ENCODE results near the gene B3GNT8. TPM values are rescaled to one million over a fixed set of nuclear protein-coding genes. Genes with fewer than 3 reads are reported as not detected.

The B3GNT8 gene
- total RNA-seq, 1 experiment from 2014 or later = 0.96 TPM

DNA sequence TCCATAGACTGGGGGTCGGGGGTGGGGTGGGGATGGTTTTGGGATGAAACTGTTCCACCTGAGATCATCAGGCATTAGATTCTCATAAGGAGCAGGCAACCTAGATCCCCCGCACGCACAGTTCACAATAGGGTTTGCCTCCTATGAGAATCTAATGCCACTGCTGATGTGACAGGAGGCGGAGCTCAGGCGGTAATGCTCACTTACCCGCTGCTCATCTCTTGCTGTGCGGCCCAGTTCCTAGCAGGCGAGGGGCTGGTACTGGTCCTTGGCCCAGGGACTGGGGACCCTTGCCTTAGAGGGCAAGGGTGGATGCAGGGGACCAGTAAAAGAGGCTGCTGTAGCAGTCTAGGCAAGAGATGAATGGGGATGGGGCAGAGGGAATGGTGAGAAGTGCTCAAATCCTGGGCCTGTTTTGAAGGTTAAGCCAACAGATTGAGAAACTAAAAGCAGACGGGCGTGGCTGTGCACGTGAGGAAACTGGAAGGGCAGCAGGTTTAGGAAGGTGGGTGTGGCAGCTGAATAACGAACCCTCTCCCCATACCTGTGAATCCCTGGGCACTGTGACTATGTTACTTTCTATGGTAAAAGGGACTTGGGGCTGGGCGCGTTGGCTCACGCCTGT lies 14.3 kb upstream of the B3GNT8 start:
- Histone ChIP-seq H3K14ac (ENCODE audit: insufficient read depth, low read length) (no peak overlapping the region), H4K8ac (replicated peaks; ENCODE audit: insufficient read length, low read depth, low read length) (no peak overlapping the region), H4K91ac (ENCODE audit: insufficient read length, low read depth, low read length) (no peak overlapping the region), H2BK15ac (ENCODE audit: low read depth, low read length) (no peak overlapping the region), H2BK12ac (ENCODE audit: insufficient read length, low read depth, low read length) (no peak overlapping the region), H4K20me1 (ENCODE audit: control insufficient read depth, insufficient read depth, insufficient read length) (no peaks in the 10 kb centered on the region), H2BK5ac (ENCODE audit: insufficient read length, low read length) (no peak overlapping the region), H3K79me2 (ENCODE audit: insufficient read depth, low read length) (no peaks in the 10 kb centered on the region), H3K56ac (ENCODE audit: insufficient read length, low read depth, low read length) (no peak overlapping the region), H3K23me2 (ENCODE audit: insufficient read length, low read depth, low read length, poor library complexity, severe bottlenecking) (no peaks in the 10 kb centered on the region), H3K18ac (ENCODE audit: insufficient read length, low read depth, low read length) (no peak overlapping the region), H3K27ac (ENCODE audit: insufficient read length, low read depth, low read length) (no peak overlapping the region), H3T11ph (ENCODE audit: low read length) (no peak overlapping the region), H2AFZ (ENCODE audit: low read length) (no peak overlapping the region), H3K4me2 (ENCODE audit: insufficient read depth, insufficient read length, low read length) (no peak overlapping the region), H3K9me3 (ENCODE audit: control insufficient read depth, low read depth, low read length) (no peaks in the 10 kb centered on the region), H3K9ac (ENCODE audit: extremely low read depth, insufficient read length, low read length) (no peak overlapping the region), H4K5ac (ENCODE audit: insufficient read length, low read depth, low read length) (no peak overlapping the region), H3K79me1 (ENCODE audit: insufficient read depth, low read depth, low read length, poor library complexity, severe bottlenecking) (peaks cover 3% of the 10 kb centered on the region), H3K23ac (ENCODE audit: insufficient read length, low read depth, low read length) (no peak overlapping the region), H2AK5ac (ENCODE audit: insufficient read length, low read length) (no peak overlapping the region), H3K4me1 (ENCODE audit: insufficient read depth, low read length) (no peaks in the 10 kb centered on the region; the same call in 1 of the 2 replicates), H3K27me3 (ENCODE audit: insufficient read depth, low read length) (no peaks in the 10 kb centered on the region), H2BK120ac (ENCODE audit: low read depth, low read length, poor library complexity, severe bottlenecking) (no peak overlapping the region), H2BK20ac (ENCODE audit: low read depth, low read length, poor library complexity, severe bottlenecking) (no peak overlapping the region), H3K4ac (ENCODE audit: low read depth, low read length) (no peak overlapping the region)
- peaks cover 12% of the 10 kb centered on the region for H3K27me3 Mint-ChIP-seq (ENCODE audit: low read depth)
- TF ChIP-seq, protein P1, sequence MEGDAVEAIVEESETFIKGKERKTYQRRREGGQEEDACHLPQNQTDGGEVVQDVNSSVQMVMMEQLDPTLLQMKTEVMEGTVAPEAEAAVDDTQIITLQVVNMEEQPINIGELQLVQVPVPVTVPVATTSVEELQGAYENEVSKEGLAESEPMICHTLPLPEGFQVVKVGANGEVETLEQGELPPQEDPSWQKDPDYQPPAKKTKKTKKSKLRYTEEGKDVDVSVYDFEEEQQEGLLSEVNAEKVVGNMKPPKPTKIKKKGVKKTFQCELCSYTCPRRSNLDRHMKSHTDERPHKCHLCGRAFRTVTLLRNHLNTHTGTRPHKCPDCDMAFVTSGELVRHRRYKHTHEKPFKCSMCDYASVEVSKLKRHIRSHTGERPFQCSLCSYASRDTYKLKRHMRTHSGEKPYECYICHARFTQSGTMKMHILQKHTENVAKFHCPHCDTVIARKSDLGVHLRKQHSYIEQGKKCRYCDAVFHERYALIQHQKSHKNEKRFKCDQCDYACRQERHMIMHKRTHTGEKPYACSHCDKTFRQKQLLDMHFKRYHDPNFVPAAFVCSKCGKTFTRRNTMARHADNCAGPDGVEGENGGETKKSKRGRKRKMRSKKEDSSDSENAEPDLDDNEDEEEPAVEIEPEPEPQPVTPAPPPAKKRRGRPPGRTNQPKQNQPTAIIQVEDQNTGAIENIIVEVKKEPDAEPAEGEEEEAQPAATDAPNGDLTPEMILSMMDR (conservative IDR thresholded peaks at IDR 0.05) = no peak
- H3K4me1 Mint-ChIP-seq = peaks cover 0 to 4% of the 10 kb centered on the region in 2 experiments; a peak in 1 of 4 replicates
- no peak for DNase-seq
- H3K27ac Mint-ChIP-seq = no peak overlapping the region
- H3K4me3 Mint-ChIP-seq = no peak overlapping the region
- H3K9me3 Mint-ChIP-seq = peaks cover 0 to 5% of the 10 kb centered on the region in 2 experiments; a peak in 1 of 5 replicates
- WGBS (ENCODE audit: extremely low coverage, insufficient read length, low lambda C conversion rate) = no CpG with 5 or more reads among the region's 15 CpGs
- peaks cover 6 to 10% (median 9%) of the 10 kb centered on the region in 3 experiments for H3K36me3 Mint-ChIP-seq (ENCODE audit: insufficient read depth in 1 of 3, low read depth in 3 of 3)
